Left colon (tissue), 2 donors: ENCODE measurements around the gene ERRFI1. TPM values are rescaled to one million over a fixed set of nuclear protein-coding genes. Genes with fewer than 3 reads are reported as not detected.
"Not testable (repeated sequence)": the region's sequence is repeated elsewhere in the genome, so short reads cannot be mapped to it uniquely, and the experiment has no call there.

Experiments used
- ATAC-seq: fragments of 200-7000 bp; cut with Tn5 transposase; one replicate; pipeline ENCODE4 v1.9.1; 2020; ENCODE audit warnings: mild to moderate bottlenecking, moderate library complexity
- DNase-seq, 2 donors: peaks; one replicate each; pipeline ENCODE4 v3.0.0-alpha.2; 2020
- intact Hi-C, 2 donors: fragments of 100-400 bp; cut with DNase I in 1 of 2; cut with micrococcal nuclease in 1 of 2; formaldehyde crosslinking; loops; one replicate each; pipeline versions ENCODE4 v1.11.2 to v1.14.0; 2022; cut with DNase I, micrococcal nuclease
- total RNA-seq, 2 donors: library from RNA; stranded (reverse); fragmentation: NEBNext Ultra II Directional; extraction: Animal tissue kit (Norgen Biotek cat#: 25700); gene quantifications; one replicate each; pipeline ENCODE4 v1.2.1, GENCODE V29; 2021
- donor health status: DM: no; HTN: no; CAD: no.
- donor health status: DM: yes; HTN: yes; CAD: no.

The ERRFI1 gene
- total RNA-seq, 2 donors from 2014 or later: 37.2 to 57.8 TPM

GRCh38 chr1:7963378-7963730 is 62.8 kb downstream of the ERRFI1 start:
- intact Hi-C loops, ATAC-seq: not testable (repeated sequence)
- DNase-seq: peak in 1 of 2 donors; percentile 29

GRCh38 chr1:7962636-7963377 is 63.3 kb downstream of the ERRFI1 start:
- intact Hi-C loops: no loop called here
- DNase-seq (no peak), ATAC-seq (no peak)

- intact Hi-C loops: no loop called here
- DNase-seq (no peak), ATAC-seq (peak; percentile 2)
Measured at GRCh38 chr1:7962014-7962335, 64.1 kb downstream of the ERRFI1 start.

Other genes with a start within 250 kb of the ERRFI1 start
- 1 to 10 TPM; 7.2 to 9.5 TPM for gene PER3, start 242.0 kb downstream of the ERRFI1 start, total RNA-seq
- not detected for gene UTS2, start 173.2 kb downstream of the ERRFI1 start, total RNA-seq
- under 1 TPM; 0.09 to 0.50 TPM for gene TNFRSF9, start 85.5 kb downstream of the ERRFI1 start, total RNA-seq
- 100 to 1,000 TPM; 167 to 171 TPM for gene PARK7, start 64.6 kb downstream of the ERRFI1 start, total RNA-seq